B cell (primary cell): Measurements from ENCODE around the gene HAND2.

ENCODE experiments used
- EZH2 ChIP-seq: IDR thresholded peaks from 2 replicates; pipeline ENCODE4 v1.6.1; 2012; ENCODE audit warnings: borderline replicate concordance, low read depth, mild to moderate bottlenecking, moderate library complexity, low read length; ENCODE audit not compliant: insufficient read depth, poor library complexity, severe bottlenecking
- TF ChIP-seq, protein P1 (sequence below): fragments of 200-600 bp; IDR thresholded peaks from one replicate; pipeline ENCODE4 v1.8.0; 2022; ENCODE audit warnings: antibody characterized with exemption, mild to moderate bottlenecking

DNA sequence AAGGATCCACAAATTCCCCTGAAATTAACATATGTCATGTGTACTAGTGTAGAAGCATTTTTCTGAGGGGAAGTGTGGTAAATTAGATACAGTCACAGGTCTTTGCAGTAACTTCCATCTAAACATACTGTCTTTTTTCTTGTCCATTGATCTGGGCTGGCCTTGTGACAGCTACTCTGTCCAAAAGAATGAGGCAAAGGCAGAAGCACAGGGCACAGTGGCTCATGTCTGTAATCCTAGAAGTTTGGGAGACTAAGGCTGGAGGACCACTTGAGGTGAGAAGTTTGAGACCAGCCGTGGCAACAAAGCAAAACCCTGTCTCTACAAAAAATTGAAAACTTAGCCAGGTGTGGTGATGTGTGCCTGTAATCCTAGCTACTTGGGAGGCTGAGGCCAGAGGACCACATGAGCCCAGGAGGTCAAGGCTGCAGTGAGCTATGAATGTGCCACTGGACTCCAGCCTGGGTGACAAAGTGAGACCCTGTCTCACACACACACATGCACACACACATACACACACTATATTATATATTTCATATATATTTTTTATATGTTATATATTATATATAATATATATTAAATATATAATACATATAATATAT is 47.6 kb downstream of the HAND2 start:
- TF ChIP-seq, protein P1, sequence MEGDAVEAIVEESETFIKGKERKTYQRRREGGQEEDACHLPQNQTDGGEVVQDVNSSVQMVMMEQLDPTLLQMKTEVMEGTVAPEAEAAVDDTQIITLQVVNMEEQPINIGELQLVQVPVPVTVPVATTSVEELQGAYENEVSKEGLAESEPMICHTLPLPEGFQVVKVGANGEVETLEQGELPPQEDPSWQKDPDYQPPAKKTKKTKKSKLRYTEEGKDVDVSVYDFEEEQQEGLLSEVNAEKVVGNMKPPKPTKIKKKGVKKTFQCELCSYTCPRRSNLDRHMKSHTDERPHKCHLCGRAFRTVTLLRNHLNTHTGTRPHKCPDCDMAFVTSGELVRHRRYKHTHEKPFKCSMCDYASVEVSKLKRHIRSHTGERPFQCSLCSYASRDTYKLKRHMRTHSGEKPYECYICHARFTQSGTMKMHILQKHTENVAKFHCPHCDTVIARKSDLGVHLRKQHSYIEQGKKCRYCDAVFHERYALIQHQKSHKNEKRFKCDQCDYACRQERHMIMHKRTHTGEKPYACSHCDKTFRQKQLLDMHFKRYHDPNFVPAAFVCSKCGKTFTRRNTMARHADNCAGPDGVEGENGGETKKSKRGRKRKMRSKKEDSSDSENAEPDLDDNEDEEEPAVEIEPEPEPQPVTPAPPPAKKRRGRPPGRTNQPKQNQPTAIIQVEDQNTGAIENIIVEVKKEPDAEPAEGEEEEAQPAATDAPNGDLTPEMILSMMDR, result no peak
- no peak for TF ChIP-seq EZH2
